Measurements from ENCODE around the gene SALL3.

The SALL3 gene

DNA sequence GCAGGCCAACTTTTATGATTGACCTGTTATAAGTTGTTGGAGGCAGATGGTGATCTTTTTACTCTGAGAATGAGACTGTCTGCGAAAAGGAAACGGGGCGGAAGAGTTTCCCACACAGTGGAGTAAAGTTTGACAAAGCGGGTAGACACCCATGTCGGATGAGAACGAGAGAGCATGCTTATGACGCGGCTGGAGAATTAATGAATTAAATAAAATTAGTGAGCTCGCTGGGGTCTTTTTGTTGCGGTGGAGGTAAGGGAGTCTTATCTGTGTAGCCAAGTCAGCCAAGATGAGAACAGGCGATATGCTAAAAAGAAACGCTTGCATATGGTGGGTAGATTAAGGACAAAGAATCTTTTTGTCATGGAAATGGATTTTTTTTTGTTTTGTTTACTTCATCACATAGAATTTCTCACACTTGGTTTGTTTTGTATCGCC, 1.8 kb downstream of the SALL3 start:
- no peak for DNase-seq

GRCh38 chr18:78981989-78982620, 2.5 kb downstream of the SALL3 start:
- DNase-seq: no peak

GRCh38 chr18:78983512-78983911, 3.9 kb downstream of the SALL3 start:
- no peak for DNase-seq

- DNase-seq: no peak
Measured at GRCh38 chr18:78984941-78985784, 5.5 kb downstream of the SALL3 start.

DNA sequence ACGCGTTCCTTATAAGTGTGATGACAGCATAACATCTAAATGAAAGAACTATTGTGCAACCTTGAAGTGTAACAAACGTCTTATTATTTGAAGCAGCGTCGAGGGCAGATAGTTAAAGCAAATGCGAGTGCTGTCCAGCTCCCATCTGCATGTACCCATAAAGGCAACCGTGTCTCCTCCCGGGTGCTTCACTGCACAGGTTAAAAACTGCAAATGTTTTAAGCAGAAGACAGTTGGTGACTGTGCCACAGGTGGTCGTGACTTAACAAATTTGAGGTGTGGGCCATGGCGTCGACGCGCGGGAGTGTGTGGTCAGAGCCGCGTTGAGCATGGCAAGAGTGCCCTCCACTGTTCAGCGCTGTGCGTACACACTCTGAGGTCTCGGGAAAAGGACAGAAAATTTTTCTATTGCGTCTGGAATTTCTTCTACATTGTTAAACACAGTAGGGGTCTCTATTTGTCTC, 6.4 kb downstream of the SALL3 start:
- DNase-seq: no peak

DNA sequence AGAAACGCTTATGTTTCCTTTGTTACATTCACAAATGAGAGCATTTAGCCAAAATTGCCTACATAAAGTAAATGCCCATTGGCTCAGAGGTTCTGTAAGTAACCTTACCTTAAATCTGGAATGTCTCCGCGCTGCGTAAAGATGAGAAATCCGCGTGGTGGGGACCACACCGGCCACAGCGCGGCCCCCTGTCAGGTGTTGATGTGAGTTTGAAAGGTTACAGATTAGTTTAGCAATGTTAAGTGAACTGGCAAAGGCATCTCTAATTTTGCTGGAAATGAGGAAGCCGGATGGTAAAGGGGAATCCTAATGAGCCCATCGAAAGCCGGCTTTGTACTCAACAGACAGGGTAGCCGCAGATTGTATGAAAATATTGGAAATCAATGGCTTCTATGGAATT, 11.8 kb downstream of the SALL3 start:
- no peak for DNase-seq

DNA sequence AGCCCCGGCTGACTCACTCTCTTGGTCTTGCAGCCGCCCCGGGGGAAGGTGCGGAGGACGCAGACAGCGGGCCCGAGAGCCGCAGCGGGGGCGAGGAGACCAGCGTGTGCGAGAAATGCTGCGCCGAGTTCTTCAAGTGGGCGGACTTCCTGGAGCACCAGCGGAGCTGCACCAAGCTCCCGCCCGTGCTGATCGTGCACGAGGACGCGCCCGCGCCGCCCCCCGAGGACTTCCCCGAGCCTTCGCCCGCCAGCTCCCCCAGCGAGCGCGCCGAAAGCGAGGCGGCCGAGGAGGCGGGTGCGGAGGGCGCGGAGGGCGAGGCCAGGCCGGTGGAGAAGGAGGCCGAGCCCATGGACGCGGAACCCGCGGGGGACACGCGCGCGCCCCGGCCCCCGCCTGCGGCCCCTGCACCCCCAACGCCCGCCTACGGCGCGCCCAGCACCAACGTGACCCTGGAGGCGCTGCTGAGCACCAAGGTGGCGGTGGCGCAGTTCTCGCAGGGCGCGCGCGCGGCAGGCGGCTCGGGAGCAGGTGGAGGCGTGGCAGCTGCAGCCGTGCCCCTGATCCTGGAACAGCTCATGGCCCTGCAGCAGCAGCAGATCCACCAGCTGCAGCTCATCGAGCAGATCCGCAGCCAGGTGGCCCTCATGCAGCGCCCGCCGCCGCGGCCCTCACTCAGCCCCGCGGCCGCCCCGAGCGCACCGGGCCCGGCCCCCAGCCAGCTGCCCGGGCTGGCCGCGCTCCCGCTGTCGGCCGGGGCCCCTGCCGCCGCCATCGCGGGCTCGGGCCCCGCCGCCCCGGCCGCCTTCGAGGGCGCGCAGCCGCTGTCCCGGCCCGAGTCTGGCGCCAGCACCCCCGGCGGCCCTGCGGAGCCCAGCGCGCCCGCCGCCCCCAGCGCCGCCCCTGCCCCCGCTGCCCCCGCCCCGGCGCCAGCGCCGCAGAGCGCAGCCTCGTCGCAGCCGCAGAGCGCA, 12.7 kb downstream of the SALL3 start:
- DNase-seq: no peak

GRCh38 chr18:78993014-78993926, 13.7 kb downstream of the SALL3 start:
- DNase-seq: no peak

DNA sequence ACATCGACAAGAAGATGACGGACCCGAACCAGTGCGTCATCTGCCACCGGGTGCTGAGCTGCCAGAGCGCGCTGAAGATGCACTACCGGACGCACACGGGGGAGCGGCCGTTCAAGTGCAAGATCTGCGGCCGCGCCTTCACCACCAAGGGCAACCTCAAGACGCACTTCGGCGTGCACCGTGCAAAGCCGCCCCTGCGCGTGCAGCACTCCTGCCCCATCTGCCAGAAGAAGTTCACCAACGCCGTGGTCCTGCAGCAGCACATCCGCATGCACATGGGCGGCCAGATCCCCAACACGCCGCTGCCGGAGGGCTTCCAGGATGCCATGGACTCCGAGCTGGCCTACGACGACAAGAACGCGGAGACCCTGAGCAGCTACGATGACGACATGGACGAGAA, 14.4 kb downstream of the SALL3 start:
- no peak for DNase-seq

GRCh38 chr18:78994531-78994930, 14.9 kb downstream of the SALL3 start:
- no peak for DNase-seq

GRCh38 chr18:78994977-78995582, 15.5 kb downstream of the SALL3 start:
- no peak for DNase-seq

GRCh38 chr18:78995740-78996395, 16.2 kb downstream of the SALL3 start:
- no peak for DNase-seq

DNA sequence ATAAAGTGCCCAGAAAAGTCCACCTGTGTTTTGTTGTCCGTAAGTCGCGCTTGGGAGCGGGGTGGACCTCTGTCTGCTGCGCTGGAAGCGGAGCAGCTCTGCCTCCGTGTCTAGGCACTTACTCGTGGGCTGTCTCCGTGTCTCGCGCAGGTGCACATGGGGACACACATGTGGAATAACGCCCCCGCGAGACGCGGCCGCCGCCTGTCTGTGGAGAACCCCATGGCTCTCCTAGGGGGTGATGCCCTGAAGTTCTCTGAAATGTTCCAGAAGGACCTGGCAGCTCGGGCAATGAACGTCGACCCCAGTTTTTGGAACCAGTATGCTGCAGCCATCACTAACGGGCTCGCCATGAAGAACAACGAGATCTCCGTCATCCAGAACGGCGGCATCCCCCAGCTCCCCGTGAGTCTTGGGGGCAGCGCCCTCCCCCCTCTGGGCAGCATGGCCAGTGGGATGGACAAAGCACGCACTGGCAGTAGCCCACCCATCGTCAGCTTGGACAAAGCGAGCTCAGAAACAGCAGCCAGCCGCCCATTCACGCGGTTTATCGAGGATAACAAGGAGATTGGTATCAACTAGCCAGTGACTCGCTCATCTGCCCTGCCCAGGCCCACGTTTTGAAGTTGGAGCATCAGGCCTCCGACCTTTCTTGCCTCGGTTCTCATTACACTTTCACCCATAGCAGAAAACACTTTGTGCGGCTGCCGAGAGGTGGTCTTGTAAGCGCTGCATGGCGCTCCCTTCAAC, 17.3 kb downstream of the SALL3 start:
- DNase-seq: no peak

DNA sequence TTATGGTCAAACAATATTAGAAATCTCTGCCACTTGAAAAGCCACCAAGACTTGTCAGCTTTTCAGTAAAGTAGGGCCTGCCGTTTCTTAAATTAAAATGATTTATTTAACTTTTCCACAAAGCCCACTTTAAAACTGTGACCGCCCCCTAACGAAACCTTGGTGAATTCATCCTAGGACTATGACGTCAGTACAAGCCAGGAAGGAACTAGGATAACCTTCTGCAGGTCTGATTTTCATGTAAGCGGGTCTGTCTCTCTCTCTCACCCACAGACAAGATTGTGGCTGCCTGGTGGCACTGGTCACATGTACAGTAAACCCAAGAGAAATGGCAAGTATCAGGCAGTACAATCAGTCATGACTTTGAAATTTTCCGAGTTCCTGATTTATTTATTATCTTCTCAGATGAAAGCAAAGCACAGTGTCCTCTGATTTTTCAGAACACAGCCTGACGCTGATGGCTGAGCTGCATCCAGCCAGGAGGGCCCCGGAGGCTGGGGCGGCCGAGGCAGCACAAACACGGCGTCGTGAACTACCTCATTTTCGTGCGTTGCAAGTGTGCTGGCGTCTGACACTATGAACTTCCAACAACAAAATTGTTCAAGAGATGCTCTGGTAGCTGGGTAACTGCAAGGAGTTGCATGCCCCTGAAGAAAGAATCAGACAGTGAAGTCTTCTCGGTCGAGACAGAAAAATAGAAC, 18.9 kb downstream of the SALL3 start:
- DNase-seq: no peak

GRCh38 chr18:78999939-79000338, 20.3 kb downstream of the SALL3 start:
- DNase-seq: no peak

DNA sequence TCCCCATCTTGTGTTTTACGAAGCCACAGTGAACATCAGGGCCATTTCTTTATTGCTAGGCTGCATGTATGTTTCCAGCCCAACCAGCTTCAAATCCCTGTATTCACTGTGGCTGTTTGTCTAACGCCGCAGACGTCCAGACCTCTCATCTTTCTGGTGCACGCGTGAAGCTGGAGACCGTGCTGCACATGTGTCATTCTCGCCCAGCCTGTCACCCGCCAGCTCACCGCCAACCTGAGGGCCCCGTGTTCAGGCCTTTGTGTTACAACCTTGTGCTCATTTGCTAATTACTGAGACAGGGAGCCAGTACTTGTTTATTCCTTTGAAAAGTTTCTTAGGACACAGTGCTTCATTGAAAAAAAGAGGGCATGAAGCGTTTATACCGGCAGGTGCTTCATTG, 21.4 kb downstream of the SALL3 start:
- DNase-seq: no peak

DNA sequence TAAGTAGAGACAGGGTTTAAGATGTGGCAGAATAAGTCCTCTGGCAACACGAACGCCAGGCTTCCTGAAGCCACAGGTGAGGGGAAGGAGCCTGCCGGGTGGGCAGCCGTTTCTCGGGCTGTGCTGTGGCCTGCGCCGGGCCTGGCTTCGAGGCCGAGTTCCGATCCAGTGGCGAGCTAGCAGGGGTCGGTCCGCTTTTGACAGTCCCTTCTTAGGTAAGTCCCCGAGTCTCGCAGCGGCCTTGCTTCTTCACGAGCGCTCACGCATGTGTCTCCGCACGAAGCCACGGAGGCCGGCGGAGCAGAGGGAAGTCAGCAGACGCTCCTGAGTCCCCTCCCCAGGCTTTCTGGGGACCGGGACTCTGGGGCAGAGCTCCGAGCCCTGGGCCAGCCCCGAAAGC, 26.0 kb downstream of the SALL3 start:
- no peak for DNase-seq

DNA sequence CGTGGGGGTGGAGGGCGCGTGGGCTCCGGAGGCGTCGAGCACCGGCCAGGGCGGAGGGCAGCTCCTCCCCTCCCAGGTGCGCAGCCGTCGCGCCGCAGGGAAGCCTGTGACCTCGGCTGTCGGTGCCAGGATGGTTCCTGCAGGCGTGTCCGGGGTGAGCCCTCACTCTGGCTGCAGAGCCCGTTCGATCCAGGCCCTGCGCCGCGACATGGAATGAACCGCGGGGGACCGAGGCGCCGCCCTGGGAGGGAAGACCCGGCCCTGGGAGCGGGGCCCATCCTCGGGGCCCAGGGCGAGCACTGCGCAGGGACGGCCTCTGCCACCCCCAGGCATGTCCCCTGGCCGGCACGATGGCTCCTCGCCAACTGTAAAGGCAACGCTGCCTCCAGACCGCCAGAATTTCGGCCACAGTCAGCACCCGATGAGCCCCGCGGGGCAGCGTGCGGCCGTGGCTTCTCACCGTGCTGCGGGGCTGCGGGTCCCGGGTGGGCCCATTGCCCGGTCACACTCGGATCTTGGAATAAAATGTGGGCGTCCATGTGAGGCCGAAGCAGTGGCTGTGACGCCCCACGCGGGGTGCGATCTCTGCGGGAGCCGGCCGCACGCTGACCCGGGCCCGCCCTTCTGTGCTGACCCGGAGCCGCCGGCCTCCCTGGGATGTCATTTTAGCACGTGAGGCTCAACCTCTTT, 26.6 kb downstream of the SALL3 start:
- no peak for DNase-seq

GRCh38 chr18:79007440-79007839, 27.8 kb downstream of the SALL3 start:
- no peak for DNase-seq
